CD14-positive monocyte (primary cell): ENCODE measurements around the gene FBXO34. TPM values are rescaled to one million over a fixed set of nuclear protein-coding genes. Genes with fewer than 3 reads are reported as not detected.

Experiments
- DNase-seq, 3 donors: peaks; one replicate each; pipeline ENCODE4 v3.0.0-alpha.2; 2011 to 2022
- H2AFZ ChIP-seq: 2 replicates; pipeline ENCODE4 v1.6.0; 2012; ENCODE audit warnings: mild to moderate bottlenecking, low read depth, low read length, inconsistent platforms; ENCODE audit not compliant: insufficient read depth, poor library complexity, severe bottlenecking
- H3K27ac ChIP-seq, 2 donors: 1 replicate in 1 of 2; 2 replicates in 1 of 2; pipeline ENCODE4 v1.5.1; 2012 to 2013; ENCODE audit warnings: low read length in 2 of 2, control low read depth in 1 of 2, inconsistent platforms in 1 of 2, low read depth in 1 of 2, mild to moderate bottlenecking in 1 of 2
- H3K27me3 ChIP-seq, 2 donors: one replicate each; pipeline versions ENCODE4 v1.6.0 to v1.6.1; 2011 to 2013; ENCODE audit warnings: low read length in 2 of 2; ENCODE audit not compliant: control insufficient read depth in 2 of 2, insufficient read depth in 2 of 2
- H3K36me3 ChIP-seq, 2 donors: replicated peaks in 1 of 2; 1 replicate in 1 of 2; 2 replicates in 1 of 2; pipeline versions ENCODE4 v1.5.1 to v1.6.1; 2012 to 2013; ENCODE audit warnings: low read length in 2 of 2, control low read depth in 1 of 2, inconsistent platforms in 1 of 2, mild to moderate bottlenecking in 1 of 2; ENCODE audit not compliant: insufficient read depth in 2 of 2, control insufficient read depth in 1 of 2
- H3K4me1 ChIP-seq, 2 donors: 1 replicate in 1 of 2; 2 replicates in 1 of 2; pipeline versions ENCODE4 v1.5.1 to v1.6.1; 2012 to 2013; ENCODE audit warnings: low read length in 2 of 2, control low read depth in 1 of 2, inconsistent platforms in 1 of 2, mild to moderate bottlenecking in 1 of 2, moderate library complexity in 1 of 2; ENCODE audit not compliant: insufficient read depth in 2 of 2, control insufficient read depth in 1 of 2
- H3K4me2 ChIP-seq: replicated peaks from 2 replicates; pipeline ENCODE3; 2012; ENCODE audit warnings: low read length, moderate library complexity, mild to moderate bottlenecking; ENCODE audit not compliant: poor library complexity, severe bottlenecking; ENCODE audit errors: extremely low read depth
- H3K4me3 ChIP-seq, 3 experiments: fragments of 200-600 bp in 1 of 3; sonication (generic) in 1 of 3; replicated peaks in 1 of 3; 1 replicate in 2 of 3; 2 replicates in 1 of 3; pipeline ENCODE4 v1.5.1; 2011 to 2013; ENCODE audit warnings: low read length in 3 of 3, mild to moderate bottlenecking in 3 of 3, control low read depth in 2 of 3, low read depth in 2 of 3, inconsistent platforms in 1 of 3, moderate library complexity in 1 of 3
- H3K79me2 ChIP-seq: 2 replicates; pipeline ENCODE4 v1.6.0; 2012; ENCODE audit warnings: mild to moderate bottlenecking, control low read depth, inconsistent platforms, low read length, moderate library complexity; ENCODE audit not compliant: insufficient read depth
- H3K9ac ChIP-seq: 2 replicates; pipeline ENCODE4 v1.6.0; 2017; ENCODE audit warnings: low read length, mild to moderate bottlenecking; ENCODE audit not compliant: insufficient read depth, poor library complexity, severe bottlenecking
- H3K9me3 ChIP-seq, 2 donors: replicated peaks in 1 of 2; 1 replicate in 1 of 2; 2 replicates in 1 of 2; pipeline versions ENCODE4 v1.5.1 to v1.6.1; 2012 to 2013; ENCODE audit warnings: low read length in 2 of 2, control low read depth in 1 of 2; ENCODE audit not compliant: control insufficient read depth in 1 of 2, insufficient read depth in 1 of 2
- H4K20me1 ChIP-seq: 2 replicates; pipeline ENCODE4 v1.6.0; 2012; ENCODE audit warnings: mild to moderate bottlenecking, low read length, control low read depth, moderate library complexity; ENCODE audit not compliant: insufficient read depth
- H3K27ac Mint-ChIP-seq, 7 donors: one replicate each; pipeline ENCODE4 v1.8.0; 2020; ENCODE audit warnings: mild to moderate bottlenecking in 7 of 7, mixed read lengths in 7 of 7, moderate library complexity in 6 of 7, inconsistent platforms in 2 of 7
- H3K27me3 Mint-ChIP-seq, 3 donors: one replicate each; pipeline ENCODE4 v1.8.0; 2021 to 2022; ENCODE audit warnings: low read depth in 3 of 3, mild to moderate bottlenecking in 3 of 3, mixed read lengths in 3 of 3, moderate library complexity in 3 of 3, inconsistent platforms in 1 of 3
- H3K36me3 Mint-ChIP-seq, 2 donors: one replicate each; pipeline ENCODE4 v1.8.0; 2020; ENCODE audit warnings: mixed read lengths in 2 of 2, inconsistent platforms in 1 of 2, mild to moderate bottlenecking in 1 of 2
- H3K4me1 Mint-ChIP-seq: one replicate; pipeline ENCODE4 v1.8.0; 2020; ENCODE audit warnings: mild to moderate bottlenecking, mixed read lengths
- H3K4me3 Mint-ChIP-seq, 2 donors: one replicate each; pipeline ENCODE4 v1.8.0; 2020; ENCODE audit warnings: mild to moderate bottlenecking in 2 of 2, mixed read lengths in 2 of 2, moderate library complexity in 1 of 2
- H3K9me3 Mint-ChIP-seq, 7 donors: one replicate each; pipeline ENCODE4 v1.8.0; 2020 to 2022; ENCODE audit warnings: mixed read lengths in 7 of 7, mild to moderate bottlenecking in 6 of 7, moderate library complexity in 6 of 7, inconsistent platforms in 2 of 7
- CTCF ChIP-seq: fragments of 200-600 bp; IDR thresholded peaks from one replicate; pipeline ENCODE4 v1.8.0; 2022; ENCODE audit warnings: antibody characterized with exemption, mild to moderate bottlenecking
- WGBS: methylation state at CpG from one replicate; pipeline ENCODE4 v1.1.5; 2013; ENCODE audit warnings: missing lambda C conversion rate; ENCODE audit not compliant: insufficient coverage; 5-methylcytosine and 5-hydroxymethylcytosine counted together
- intact Hi-C, 2 donors: fragments of 100-400 bp; cut with micrococcal nuclease; formaldehyde crosslinking; loops; one replicate each; pipeline versions ENCODE4 v1.15.0 to v1.15.1; 2023
- polyA plus RNA-seq, 3 donors: library from polyadenylated mRNA; depleted of rRNA in 1 of 3; unstranded in 2 of 3; stranded (reverse) in 1 of 3; fragments of 300-500 nt in 2 of 3; fragments of >200 nt in 1 of 3; fragmentation: Illumina TruSeq in 2 of 3; gene quantifications; 1 replicate in 2 of 3; 2 replicates in 1 of 3; pipeline ENCODE4 v1.2.3, GENCODE V29; 2012 to 2021

The FBXO34 gene
- polyA plus RNA-seq, 3 donors, result 10.3 to 18.1 (median 17.3) TPM

GRCh38 chr14:55361190-55361589 is 90.0 kb downstream of the FBXO34 start:
- no peak overlapping the region for H3K27ac Mint-ChIP-seq
- no peaks in the 10 kb centered on the region for H3K4me1 ChIP-seq

GRCh38 chr14:55366271-55366670 is 95.0 kb downstream of the FBXO34 start:
- Histone ChIP-seq H4K20me1 (no peaks in the 10 kb centered on the region), H3K9me3 (no peaks in the 10 kb centered on the region), H3K27ac (no peak overlapping the region), H3K4me2 (no peak overlapping the region), H3K9ac (no peak overlapping the region), H3K79me2 (no peaks in the 10 kb centered on the region), H2AFZ (no peak overlapping the region), H3K36me3 (peaks cover 33 to 57% of the 10 kb centered on the region in 2 donors), H3K27me3 (no peaks in the 10 kb centered on the region), H3K4me1 (no peaks in the 10 kb centered on the region), H3K4me3 (no peak overlapping the region)
- intact Hi-C loops, result no loop called here
- Mint-ChIP-seq H3K27ac (no peak overlapping the region), H3K36me3 (peaks cover 53 to 61% of the 10 kb centered on the region in 2 donors), H3K4me1 (no peaks in the 10 kb centered on the region), H3K4me3 (no peak overlapping the region), H3K27me3 (no peaks in the 10 kb centered on the region), H3K9me3 (no peaks in the 10 kb centered on the region)
- TF ChIP-seq CTCF, result no peak
- 100% methylated on average over 1 of the region's 3 CpGs for WGBS
- DNase-seq, result no peak

More at GRCh38 chr14:55361190-55361589, 90.0 kb downstream of the FBXO34 start:
- Histone ChIP-seq H2AFZ (no peak overlapping the region), H3K79me2 (no peaks in the 10 kb centered on the region), H3K9me3 (no peaks in the 10 kb centered on the region), H3K27ac (no peak overlapping the region), H3K9ac (no peak overlapping the region), H3K36me3 (peaks cover 8 to 21% of the 10 kb centered on the region in 2 donors), H4K20me1 (no peaks in the 10 kb centered on the region), H3K4me2 (no peak overlapping the region), H3K27me3 (no peaks in the 10 kb centered on the region), H3K4me3 (no peak overlapping the region)
- no peak for DNase-seq
- H3K36me3 Mint-ChIP-seq, result peaks cover 13 to 30% of the 10 kb centered on the region in 2 donors
- no peaks in the 10 kb centered on the region for H3K4me1 Mint-ChIP-seq
- WGBS, result 100% methylated on average over 1 of the region's 2 CpGs
- H3K27me3 Mint-ChIP-seq, result peaks cover 0 to 2% (median 0%) of the 10 kb centered on the region in 3 donors
- H3K9me3 Mint-ChIP-seq, result peaks cover 0 to 2% (median 0%) of the 10 kb centered on the region in 7 donors
- no peak overlapping the region for H3K4me3 Mint-ChIP-seq
- intact Hi-C loops, result no loop called here
- TF ChIP-seq CTCF, result no peak
